T-helper 2 cell treated with Interferon-gamma antibody and Interleukin-4, amounts not matched to agents 100 ng/mL and 5 ng/mL, for 36 hours (primary cell): Measurements from ENCODE around the gene NNT. TPM values are rescaled to one million over a fixed set of nuclear protein-coding genes. Genes with fewer than 3 reads are reported as not detected.

ENCODE experiments used
- intact Hi-C: fragments of 100-400 bp; cut with micrococcal nuclease; formaldehyde crosslinking; loops from one replicate; pipeline ENCODE4 v1.15.1; 2023
- total RNA-seq: library from RNA; stranded (reverse); gene quantifications from 2 replicates; pipeline ENCODE4 v1.2.3, GENCODE V29; 2022

Gene NNT
- total RNA-seq, 1 donor from 2014 or later = 87.2 TPM

DNA sequence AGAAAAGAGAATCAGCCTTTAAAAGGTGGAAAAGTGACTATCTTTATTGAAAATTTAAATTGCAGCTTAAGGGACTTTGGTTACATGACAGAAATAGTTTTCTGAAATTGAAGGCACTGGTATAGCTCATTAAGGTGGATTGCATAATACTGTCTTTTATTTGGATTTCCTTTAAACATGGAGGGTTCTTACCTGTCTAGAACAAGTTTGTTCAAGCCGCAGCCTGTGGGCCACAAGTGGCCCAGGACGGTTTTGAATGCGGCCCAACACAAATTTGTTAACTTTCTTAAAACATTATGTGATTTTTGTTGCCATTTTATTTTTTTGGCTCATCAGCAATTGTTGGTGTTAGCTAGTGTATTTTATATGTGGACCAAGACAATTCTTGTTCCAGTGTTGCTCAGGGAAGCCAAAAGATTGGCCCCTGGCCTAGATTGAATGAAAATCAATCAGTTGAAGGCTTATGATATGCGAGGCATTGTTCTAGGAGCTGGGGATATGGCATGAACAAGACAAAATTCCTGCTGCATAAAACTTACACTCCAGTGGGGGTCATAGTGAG, 18.0 kb downstream of the NNT start:
- intact Hi-C loops = no loop called here

GRCh38 chr5:43622074-43622473, 19.1 kb downstream of the NNT start:
- intact Hi-C loops = no loop called here

- intact Hi-C loops = no loop called here
Measured at GRCh38 chr5:43623048-43623680, 20.2 kb downstream of the NNT start.

DNA sequence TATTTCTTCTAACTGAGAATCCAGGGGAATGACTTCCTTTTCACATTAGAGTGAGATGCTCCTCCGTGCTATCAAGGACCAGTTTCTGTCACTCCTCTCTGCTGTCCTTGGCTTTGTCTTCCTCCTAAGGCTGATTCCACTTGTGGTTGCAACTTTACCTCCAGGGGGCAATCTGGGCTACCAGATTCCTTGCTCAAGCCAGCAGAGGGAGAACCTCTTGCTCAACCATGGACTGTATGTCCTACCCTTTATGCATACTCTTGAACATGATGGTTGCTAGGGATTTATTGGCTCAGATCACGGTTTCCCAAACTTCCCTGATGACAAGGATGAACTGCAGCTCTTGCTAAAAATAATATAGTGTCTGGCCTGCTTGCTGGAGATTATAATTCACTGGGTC, 24.0 kb downstream of the NNT start:
- intact Hi-C loops = no loop called here

- intact Hi-C loops = loop anchor here (2.0 kb wide), 1 partner anchor 29 kb away; the partner anchor contains the start of gene NNT
Measured at GRCh38 chr5:43631182-43631910, 28.4 kb downstream of the NNT start.

DNA sequence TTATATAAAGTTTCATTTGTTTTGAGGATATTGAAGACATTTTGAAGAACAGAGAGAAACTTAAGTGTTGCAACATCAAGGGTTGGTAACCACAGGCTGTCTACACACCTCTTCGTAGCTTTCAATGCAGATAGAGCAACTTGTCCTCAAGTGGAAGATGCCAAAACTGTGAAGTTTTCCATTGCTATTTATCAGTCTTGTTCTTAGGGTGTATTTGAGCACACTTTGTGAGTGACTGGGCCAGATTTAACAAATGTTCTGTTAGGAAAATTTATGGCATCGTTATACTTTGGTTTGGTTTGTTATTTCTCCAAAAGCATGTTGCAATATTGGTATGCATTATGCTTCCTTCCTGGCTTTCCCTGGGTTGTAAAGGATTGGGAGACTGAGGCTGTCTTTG, 31.6 kb downstream of the NNT start:
- intact Hi-C loops = no loop called here

DNA sequence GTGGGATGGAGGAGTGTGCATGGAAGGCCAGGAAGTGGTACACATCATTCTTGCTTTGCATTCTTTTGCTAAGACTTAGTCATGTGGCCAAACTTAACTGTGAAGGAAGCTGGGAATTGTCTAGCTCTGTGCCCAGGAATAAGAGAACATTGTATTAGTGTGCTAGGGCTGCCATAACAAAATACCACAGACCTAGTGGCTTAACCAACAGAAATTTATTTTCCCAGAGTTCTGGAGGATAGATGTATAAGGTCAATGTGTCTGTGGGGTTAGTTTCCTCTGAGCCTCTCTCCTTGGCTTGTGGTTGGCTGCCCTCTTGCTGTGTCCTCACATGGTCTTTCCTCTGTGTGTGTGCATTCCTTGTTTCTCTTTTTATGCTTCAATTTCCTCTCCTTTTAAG, 32.4 kb downstream of the NNT start:
- intact Hi-C loops = no loop called here

GRCh38 chr5:43636076-43636475, 33.1 kb downstream of the NNT start:
- intact Hi-C loops = no loop called here

DNA sequence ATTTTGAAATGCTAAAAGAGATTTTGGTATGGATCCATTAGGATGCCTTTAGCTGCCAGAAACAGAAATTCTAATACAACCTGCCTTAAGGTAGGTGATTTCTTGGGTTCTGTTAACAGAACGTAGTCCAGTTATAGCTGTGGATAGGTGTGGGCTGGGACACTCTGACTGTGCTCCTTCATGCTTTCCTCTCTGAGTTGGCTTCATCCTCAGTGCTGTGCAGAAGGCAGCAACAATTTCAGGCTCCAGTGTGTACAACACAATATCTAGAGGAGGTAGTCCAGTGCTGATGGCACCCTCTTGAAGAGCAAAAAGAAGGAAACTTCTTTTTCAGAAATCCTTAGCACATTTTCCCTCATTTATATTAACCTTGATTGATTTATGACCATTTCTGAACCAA, 34.4 kb downstream of the NNT start:
- intact Hi-C loops = no loop called here

DNA sequence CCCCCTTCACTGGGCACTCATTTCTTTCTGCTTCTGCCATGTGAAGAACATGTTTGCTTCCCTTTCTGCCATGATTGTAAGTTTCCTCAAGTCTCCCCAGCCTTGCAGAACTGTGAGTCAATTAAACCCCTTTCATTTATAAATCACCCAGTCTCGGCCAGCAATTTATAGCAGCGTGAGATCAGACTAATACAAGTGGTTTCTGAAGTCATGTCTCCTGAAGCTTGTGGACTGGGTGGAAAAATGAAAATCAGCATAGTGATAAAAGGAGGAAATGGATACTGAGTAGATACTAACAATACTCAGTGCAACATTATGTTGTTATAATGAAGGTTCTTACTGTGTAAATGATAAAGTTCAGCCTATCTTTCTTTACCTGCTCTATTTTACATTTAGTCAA, 35.1 kb downstream of the NNT start:
- intact Hi-C loops = no loop called here

GRCh38 chr5:43638546-43638945, 35.6 kb downstream of the NNT start:
- intact Hi-C loops = no loop called here

- intact Hi-C loops = no loop called here
Measured at GRCh38 chr5:43639566-43639965, 36.6 kb downstream of the NNT start.

GRCh38 chr5:43642428-43642827, 39.4 kb downstream of the NNT start:
- intact Hi-C loops = no loop called here

- intact Hi-C loops = no loop called here
Measured at GRCh38 chr5:43643327-43643726, 40.3 kb downstream of the NNT start.

- intact Hi-C loops = no loop called here
Measured at GRCh38 chr5:43643750-43644149, 40.8 kb downstream of the NNT start.

GRCh38 chr5:43646992-43647391, 44.0 kb downstream of the NNT start:
- intact Hi-C loops = no loop called here

GRCh38 chr5:43647789-43648188, 44.8 kb downstream of the NNT start:
- intact Hi-C loops = no loop called here

- intact Hi-C loops = no loop called here
Measured at GRCh38 chr5:43648499-43649124, 45.6 kb downstream of the NNT start.

DNA sequence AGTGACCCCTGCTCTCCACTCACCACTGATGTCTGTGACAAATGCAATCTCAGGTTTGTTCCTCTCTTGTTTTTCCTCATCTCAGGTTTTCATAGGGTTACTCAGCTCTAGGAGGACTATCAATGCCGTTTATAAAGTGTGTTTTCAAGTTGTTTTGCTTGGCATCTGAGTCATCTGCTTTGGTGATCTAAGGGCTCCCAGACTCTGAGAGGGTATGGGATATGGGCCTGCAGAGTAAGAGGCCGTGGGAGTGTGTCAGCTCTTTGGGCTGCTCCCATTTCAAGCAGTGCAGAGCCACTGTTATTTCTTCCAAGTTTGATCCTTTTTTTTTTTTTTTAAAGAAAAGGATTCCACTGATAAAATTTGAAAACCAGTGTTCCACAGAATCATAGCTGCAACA, 46.3 kb downstream of the NNT start:
- intact Hi-C loops = no loop called here

DNA sequence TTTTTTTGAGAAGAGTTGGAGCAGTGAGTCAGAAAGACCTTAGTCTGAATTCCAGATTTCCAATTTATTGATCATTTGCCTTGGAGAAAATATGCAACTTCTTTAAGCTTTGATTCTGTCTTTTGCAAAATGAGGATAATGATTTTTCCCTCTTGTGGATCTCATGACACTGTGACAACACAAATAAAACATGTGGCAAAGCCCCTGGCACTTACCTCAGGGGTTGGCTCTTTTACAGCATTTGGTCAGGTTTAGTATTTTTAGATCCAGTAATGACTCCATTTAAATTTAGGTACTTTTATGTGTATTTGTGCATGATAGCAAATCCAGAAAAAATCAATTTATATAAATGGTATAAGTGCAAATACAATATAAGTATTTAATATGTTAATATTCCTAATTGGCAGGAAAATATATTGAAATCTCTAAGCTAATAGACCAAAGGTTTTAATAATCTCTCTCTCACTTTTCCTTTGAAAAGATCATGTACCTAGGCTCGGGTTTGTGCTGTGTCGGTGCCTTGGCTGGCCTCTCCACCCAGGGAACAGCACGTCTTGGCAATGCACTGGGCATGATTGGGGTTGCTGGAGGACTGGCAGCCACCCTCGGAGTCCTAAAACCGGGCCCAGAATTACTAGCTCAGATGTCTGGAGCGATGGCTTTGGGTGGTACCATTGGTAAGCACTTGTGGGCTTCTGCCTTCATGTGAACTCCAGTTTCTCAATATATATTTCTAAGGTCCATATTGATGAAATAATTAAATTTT, 49.7 kb downstream of the NNT start:
- intact Hi-C loops = no loop called here

GRCh38 chr5:43658509-43658908, 55.5 kb downstream of the NNT start:
- intact Hi-C loops = no loop called here

- intact Hi-C loops = no loop called here
Measured at GRCh38 chr5:43659075-43659474, 56.1 kb downstream of the NNT start.
